NCI-H510A treated with DMSO at 0.1 percent for 48 hours (cell line): ENCODE results near the gene APP.
A peak's percentile ranks its signal among the peaks of the same experiment; 100 is the strongest.
"Not testable (repeated sequence)": the region's sequence is repeated elsewhere in the genome, so short reads cannot be mapped to it uniquely, and the experiment has no call there.

Experiments used
- DNase-seq: peaks from one replicate; lab custom pipeline; 2025; lab: John Stamatoyannopoulos, UW

Gene APP

DNA sequence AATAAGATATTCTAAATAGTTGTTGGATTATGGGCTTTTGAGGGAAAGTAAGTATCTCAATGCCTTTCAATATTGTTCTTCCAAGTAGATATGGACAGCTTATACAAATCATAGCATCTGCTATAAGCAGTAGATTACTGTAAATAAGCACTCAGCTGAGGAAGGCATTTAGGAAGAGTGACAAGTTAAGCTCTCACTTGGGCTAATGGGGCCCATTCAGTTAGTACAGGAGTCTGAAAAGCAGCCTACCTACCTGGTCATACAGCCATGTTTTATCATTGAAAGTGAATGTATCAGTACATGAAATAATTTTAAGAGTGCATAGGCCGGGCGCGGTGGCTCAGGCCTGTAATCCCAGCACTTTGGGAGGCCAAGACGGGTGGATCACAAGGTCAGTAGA lies 73.1 kb downstream of the APP start:
- DNase-seq = no peak

DNA sequence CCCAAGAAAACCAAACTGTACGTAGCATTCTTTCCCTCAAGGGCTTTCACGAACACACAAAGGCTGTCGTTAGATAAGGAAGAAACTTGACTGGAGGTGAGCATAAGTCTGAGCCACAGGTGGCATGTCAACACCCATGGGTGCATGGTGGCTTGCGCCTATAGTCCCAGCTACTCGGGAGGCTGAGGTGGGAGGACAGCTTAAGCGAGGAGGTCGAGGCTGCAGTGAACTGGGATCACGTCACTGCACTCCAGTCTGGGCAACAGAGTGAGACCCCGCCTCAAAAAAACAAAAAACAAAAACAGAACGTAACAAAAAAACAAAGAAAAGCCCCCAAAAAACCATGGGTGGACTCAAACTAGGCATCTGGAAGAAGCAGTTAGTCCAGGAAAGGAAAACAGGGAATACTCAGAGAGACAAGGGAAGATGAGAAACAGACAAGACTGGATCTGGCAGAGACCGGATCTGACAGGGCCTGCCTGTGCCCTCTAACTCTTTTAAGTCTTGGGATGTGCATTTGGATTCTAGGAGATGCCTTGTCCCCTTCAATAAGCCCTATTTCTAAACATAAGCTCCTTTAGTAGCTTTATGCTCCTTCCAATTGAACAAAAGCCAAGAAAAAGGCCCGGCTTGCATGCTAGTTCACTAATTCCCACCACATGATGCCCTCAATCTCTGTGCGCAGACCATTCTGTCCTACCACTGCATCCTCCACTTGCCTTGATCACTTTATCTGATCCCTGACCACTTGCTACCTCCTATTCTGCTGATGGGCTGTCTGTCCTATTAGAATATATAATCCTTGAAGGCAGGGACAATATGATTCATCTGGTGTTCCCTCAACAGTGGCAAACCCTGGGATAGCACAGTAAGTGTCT lies 73.8 kb downstream of the APP start:
- DNase-seq = no peak

- no peak for DNase-seq
Measured at GRCh38 chr21:26095131-26095530, 75.4 kb downstream of the APP start.

DNA sequence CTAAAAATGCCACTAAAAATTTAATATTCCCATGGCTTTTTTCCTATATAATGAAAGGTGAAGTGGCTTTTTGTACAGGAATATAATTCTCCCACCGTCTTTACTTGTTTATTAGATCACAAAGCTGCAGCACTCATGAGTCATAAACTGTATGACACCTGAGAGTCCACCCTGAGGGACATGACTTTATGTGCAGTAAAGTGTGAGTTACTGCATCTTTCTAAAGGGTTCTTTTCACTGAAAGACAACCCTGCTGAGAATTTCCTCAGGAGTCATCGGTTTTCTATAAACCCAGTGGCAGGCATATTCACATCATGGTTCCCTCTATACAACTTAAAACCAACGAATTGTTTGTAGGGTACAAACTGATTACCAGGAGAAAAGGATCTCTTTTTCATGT lies 77.4 kb downstream of the APP start:
- DNase-seq = no peak

DNA sequence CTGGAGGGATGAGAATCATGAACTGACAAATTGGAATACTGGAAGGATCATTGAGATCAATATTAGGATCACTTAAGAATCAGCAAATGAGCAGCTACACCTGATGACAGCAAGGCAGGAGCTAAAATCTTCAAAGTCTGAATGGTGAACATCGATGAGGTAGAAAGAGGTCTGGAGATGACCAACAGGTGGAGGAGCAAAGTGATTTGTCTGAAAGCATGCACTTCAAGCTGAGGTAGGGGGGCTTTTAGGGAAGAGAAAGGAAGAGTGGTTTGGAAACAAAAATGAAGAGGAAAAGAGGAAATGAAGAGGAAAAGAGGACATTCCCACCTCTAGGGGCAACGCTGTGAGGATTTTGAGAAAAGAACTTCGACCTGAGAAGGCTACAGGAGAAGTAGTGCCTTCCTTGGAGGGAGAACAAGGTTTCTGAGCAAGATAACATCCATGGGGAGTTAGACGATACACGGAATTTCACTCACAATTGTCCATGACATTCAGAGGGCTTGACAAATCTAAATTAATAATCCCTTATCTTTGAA lies 79.0 kb downstream of the APP start:
- DNase-seq = no peak

DNA sequence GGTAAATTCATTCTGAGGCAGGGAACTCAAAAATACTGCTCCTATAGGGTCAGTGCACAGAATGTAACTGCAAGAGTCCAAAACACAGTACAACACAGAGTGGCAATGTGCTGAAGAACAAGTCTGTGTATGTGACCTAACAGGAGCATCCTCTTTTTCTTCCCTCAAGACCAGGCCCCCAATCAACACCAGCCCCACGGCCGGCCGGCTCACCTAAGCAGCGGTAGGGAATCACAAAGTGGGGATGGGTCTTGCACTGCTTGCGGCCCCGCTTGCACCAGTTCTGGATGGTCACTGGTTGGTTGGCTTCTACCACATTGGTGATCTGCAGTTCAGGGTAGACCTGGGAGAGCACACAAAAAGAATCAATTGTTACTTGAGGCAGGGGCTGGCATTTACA lies 80.8 kb downstream of the APP start:
- no peak for DNase-seq

DNA sequence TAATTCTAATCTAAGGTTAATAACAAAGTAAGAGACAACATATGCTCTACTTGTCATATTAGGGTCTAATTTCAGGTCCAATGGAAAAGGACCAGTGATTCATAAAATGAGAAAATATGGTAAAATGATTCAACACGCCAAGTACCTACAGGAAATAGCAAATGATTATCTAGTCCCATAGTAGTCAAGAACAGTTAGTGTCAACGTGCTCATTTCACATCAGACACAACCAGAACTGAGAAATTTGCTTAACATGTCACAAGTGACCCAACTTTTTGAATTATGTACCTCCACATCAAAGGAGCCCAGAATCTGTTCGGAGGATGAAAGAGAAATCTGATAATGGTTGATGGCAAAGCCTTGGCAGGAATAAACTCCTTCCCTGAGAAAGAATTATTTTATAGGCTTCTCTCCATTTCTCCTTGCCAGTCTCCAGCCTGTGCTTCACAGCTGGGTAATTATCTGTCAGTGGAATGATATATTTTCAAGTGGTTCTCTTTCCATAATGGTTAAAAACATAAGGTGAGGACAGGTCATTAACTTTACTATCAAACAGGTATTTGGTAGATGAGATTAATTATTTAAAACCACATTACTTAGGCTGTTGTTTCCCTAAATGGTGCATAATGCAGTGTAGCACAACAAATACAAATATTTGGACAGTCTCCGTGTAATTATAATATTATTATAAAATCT lies 83.2 kb downstream of the APP start:
- no peak for DNase-seq

DNA sequence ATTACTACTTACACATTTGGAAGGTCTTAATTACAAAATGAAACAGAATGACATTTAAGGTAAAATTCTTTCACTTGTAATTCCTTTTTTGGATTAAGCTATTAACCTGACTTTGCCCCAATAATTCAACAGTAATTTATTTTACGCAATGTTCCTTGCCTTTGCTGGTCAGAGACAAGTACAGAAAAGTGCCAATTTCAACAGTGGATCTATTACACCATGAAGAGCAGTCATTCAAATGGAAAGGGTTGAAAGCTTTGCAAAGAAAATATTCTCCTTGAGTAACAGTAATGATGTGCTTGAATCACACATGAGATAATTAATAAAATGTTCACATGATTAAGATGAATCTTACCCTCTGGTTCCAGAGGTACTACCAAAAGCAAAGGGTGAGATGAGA lies 84.7 kb downstream of the APP start:
- DNase-seq = no peak

- no peak for DNase-seq
Measured at GRCh38 chr21:26085127-26085526, 85.4 kb downstream of the APP start.

DNA sequence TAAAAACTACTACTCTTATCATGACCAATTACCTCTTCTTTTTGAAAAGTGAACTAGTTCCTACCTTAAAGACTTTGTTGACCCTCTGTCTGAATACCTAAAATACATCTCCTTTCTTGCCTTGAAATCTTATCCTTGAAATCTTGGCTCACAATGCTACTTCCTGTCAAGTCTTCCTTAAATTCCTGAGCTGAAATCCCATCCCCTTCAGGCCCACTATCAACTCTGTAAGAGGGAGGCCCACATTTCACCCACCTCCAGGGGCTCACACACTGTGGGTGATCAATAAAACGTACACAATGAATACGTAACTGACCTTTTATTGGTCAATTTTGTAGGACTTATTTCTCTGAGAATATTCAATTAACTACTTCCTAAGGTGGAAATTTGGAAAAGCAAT lies 88.0 kb downstream of the APP start:
- DNase-seq = no peak

DNA sequence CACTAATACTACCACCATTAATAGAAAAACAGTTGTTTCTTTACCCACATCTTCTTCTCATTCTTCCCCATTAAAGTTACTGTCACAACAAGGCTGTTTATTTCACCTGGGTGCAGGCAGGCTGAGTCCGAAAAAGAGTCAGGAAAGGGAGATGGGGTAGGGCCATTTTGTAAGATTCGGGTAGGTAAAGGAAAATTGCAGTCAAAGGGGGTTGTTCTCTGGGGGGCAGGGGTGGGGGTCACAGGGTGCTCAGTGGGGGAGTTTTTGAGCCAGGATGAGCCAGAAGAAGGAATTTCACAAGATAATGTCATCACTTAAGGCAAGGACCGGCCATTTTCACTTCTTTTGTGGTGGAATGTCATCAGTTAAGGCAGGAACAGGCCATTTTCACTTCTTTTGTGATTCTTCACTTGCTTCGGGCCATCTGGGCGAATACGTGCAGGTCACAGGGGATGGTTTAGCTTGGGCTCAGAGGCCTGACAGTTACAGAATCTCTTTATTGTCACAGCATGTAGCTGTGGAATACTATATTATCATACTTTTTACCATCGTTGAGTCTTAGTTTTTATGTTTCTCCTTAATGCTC lies 89.3 kb downstream of the APP start:
- DNase-seq = not testable (repeated sequence)

- DNase-seq = no peak
Measured at GRCh38 chr21:26080211-26080610, 90.4 kb downstream of the APP start.

DNA sequence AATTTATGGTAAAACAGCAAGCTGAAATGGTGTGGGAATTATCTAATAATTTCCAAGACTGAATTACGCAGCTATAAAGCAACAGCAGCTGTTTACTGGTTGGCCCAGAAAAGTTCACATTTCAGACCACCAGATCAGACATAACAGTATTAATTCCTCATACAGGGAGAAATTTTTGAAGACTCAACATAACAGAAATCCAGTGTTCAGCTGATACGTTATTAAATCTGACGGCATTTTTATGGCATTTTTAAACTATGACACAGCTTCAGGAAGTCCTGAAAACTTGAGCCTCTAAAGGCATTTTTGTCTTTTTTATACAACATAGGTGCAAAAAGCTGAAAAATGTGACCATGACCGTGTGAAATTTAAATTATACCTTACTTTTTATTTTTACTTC lies 91.2 kb downstream of the APP start:
- DNase-seq = no peak

- no peak for DNase-seq
Measured at GRCh38 chr21:26077521-26077920, 93.0 kb downstream of the APP start.

DNA sequence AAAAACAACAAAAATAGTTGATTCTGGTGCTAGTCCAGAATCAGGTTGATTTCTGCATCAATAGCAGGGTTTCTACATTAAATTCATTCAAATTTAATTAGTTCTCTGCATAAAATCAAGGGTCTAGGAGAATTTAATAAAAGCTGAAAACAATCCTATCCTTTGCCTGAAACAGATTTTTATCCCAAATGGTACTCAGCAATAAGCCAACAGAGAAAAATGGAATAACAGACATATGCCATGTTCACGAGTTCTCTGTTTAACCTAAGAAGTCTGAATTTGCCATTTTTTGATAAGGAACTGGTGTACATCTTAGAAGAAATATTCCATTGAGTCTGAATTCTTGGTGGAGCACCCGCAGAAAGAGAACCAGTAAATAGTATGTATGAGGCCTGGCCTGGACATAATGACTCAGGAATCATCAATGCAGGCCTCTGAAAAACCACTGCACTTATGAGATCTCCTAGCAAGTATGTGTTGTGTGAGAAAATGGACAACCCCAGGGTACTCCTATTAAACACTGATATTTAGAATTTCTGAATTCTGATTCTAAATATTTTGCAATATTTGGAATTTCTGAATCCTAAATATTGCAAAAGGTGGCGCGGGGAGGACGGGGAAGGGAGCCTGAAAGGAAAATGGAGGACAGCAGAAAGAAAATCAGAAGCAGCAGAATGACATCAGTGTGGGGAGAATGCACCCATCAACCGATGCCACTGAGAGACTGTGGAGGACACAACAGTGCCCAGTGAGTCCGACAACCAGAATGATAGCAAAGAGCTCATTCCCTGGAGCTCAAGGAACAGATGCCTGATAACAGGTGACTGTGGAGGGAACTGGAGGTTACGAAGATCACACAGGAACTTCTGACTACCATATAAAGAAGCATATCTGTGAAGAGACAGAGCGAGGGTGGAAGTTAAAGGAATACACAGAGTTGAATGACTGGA lies 97.6 kb downstream of the APP start:
- no peak for DNase-seq

DNA sequence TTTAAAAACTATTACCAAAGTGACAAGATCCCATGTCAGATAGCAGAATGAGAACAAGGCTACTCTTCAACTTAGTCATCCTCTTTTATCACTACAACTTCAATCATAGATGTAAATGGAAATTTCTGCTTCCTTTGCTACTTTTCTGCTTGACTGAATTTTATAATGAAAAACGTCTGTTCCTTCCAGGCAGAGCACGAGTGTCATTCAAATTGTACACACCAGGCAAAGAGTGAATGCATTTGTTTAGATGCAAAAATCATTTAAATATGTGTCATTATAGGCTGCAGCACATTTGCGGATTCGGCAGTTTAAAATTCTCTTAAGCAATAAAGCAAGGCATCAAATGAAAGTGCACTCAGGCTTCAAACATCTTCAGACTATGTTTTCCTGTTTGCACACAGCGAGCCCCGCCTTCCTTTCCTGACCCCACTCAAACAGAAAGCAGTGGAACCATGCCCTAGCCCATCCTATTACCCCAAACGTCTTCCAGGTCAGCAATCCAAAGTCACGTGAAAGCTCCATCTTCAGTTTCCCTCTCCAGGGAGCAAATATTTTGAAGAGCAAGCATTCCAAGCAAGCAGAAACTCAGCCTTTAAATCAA lies 99.6 kb downstream of the APP start:
- peak; percentile 49 for DNase-seq

GRCh38 chr21:26070121-26070520 lies 100.4 kb downstream of the APP start:
- no peak for DNase-seq

DNA sequence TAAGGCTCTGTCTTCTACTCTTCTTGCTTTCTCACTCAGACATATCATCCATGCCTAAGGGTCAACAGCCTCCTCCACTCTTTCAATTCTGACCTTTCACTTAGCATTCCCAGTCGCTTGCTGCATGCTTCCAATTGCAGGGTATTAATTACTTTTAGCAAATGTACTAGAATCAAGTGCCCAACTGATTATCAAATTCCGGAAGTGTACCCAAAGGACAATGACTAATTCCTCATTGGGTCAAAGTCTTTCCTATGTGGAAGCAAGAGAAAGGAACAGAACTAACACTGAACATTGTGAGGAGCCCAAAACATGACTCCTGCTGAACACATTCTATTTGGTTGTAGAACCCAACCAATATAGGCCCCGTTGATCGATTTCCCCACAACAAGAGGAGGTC lies 101.8 kb downstream of the APP start:
- DNase-seq = no peak

DNA sequence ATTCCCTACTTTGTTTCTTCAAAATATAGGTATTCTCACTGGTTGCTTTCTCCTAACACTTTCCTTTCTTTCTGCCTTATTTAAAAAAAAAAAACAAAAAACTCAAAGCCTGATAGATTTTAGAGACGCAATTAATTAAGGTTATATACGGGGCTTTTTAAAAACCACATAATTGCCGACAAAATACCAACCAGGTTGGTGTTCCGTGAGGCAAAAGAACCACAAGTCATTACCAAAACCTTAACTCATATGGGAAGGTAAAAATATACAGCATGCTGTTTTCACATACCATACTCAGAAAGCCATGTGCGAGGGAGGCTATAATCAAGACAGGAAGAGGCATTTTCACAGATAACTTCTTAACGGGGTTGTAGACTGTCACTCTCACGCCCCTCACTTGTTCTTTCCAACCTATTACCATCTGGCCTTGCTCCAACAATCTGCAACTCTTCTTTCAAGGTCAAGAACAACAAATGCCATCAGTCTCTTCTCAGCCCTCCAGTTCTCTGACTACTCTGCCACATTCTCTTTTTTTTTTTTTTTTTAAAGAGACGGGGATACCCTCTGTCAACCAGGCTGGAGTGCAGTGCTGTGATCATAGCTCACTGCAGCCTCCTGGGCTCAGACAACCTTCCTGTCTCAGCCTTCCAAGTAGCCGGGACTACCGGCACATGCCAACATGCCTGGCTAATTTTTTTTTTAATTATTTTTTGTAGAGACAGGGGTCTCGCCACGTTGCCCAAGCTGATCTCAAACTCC lies 102.6 kb downstream of the APP start:
- no peak for DNase-seq

GRCh38 chr21:26064506-26064905 lies 106.1 kb downstream of the APP start:
- DNase-seq = no peak

DNA sequence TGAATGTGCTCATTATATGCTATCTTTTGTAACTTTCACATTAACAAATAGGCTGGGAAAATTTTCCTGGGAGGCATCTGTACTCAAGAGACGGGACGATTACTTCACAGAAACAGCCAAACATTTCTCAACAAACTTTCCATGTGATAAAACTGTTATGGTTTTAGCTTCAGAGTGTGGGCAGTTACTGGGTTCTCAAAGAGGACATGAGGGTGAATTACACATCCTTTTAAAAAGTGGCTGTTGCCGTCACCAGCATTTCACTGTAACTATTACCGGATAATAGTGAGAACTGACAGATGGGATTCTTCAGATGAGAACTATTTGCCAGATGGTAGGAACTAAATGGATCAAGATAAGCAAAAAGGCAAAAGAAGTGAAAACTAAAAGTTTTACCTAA lies 109.1 kb downstream of the APP start:
- no peak for DNase-seq
